H1 (cell line): ENCODE results near the gene RAP1GAP. TPM values are rescaled to one million over a fixed set of nuclear protein-coding genes. Genes with fewer than 3 reads are reported as not detected.

Source experiments
- CTCF ChIA-PET: fragments of 300-600 bp; sonication (Branson Sonifier 250); formaldehyde crosslinking; loops from one replicate; lab custom pipeline; 2021; ENCODE audit not compliant: partially characterized antibody; lab: Charles Lee
- POLR2A ChIA-PET: fragments of 300-600 bp; sonication (Branson Sonifier 250); formaldehyde crosslinking; loops from one replicate; lab custom pipeline; 2021; ENCODE audit warnings: inconsistent platforms; ENCODE audit not compliant: partially characterized antibody; lab: Charles Lee
- DNase-seq, 2 experiments: peaks; one replicate each; pipeline versions ENCODE4 v3.0.0 to v3.0.0-alpha.2; 2010 to 2022; ENCODE audit warnings: low spot score in 2 of 2, low read depth in 1 of 2, mixed read lengths in 1 of 2
- FAIRE-seq: peaks from 2 replicates; lab custom pipeline; 2011; peaks lifted over from hg19 to GRCh38; lab: Jason Lieb, UNC
- H2AFZ ChIP-seq: 2 replicates; pipeline ENCODE4 v1.8.1; 2012; ENCODE audit warnings: low read length, inconsistent platforms
- H2AK5ac ChIP-seq: 2 replicates; pipeline ENCODE4 v1.6.1; 2013; ENCODE audit warnings: low read depth, low read length
- H2BK120ac ChIP-seq: replicated peaks from 2 replicates; pipeline ENCODE3; 2013; ENCODE audit warnings: low read depth, low read length, inconsistent platforms
- H2BK12ac ChIP-seq: 2 replicates; pipeline ENCODE4 v1.6.1; 2013; ENCODE audit warnings: low read depth, low read length
- H2BK15ac ChIP-seq: 2 replicates; pipeline ENCODE4 v1.6.1; 2013; ENCODE audit warnings: low read length
- H2BK20ac ChIP-seq: 2 replicates; pipeline ENCODE4 v1.6.1; 2013; ENCODE audit warnings: low read length
- H2BK5ac ChIP-seq: 2 replicates; pipeline ENCODE4 v1.6.1; 2013; ENCODE audit warnings: low read depth, low read length
- H3K14ac ChIP-seq: 2 replicates; pipeline ENCODE4 v1.6.1; 2013; ENCODE audit warnings: inconsistent platforms; ENCODE audit not compliant: insufficient read length
- H3K18ac ChIP-seq: 2 replicates; pipeline ENCODE4 v1.6.1; 2013; ENCODE audit warnings: low read length; ENCODE audit errors: extremely low read depth
- H3K23ac ChIP-seq: 2 replicates; pipeline ENCODE4 v1.6.1; 2013; ENCODE audit warnings: inconsistent platforms; ENCODE audit not compliant: insufficient read length
- H3K23me2 ChIP-seq: 2 replicates; pipeline ENCODE4 v1.6.1; 2013; ENCODE audit warnings: low read depth, low read length
- H3K27ac ChIP-seq: 2 replicates; pipeline ENCODE4 v1.6.1; 2011; ENCODE audit warnings: low read depth, low read length, inconsistent platforms
- H3K27me3 ChIP-seq, 4 experiments: replicated peaks in 1 of 4; 1 replicate in 1 of 4; 2 replicates in 3 of 4; pipeline versions ENCODE4 v1.6.1 to v1.8.1; 2011 to 2013; ENCODE audit warnings: low read length in 3 of 4, mild to moderate bottlenecking in 3 of 4, inconsistent platforms in 2 of 4, mixed read lengths in 2 of 4, moderate library complexity in 1 of 4; ENCODE audit not compliant: control insufficient read depth in 3 of 4, insufficient read depth in 3 of 4; ENCODE audit errors: extremely low read depth in 1 of 4
- H3K36me3 ChIP-seq, 4 experiments: 2 replicates each; pipeline versions ENCODE4 v1.6.1 to v1.8.1; 2011 to 2013; ENCODE audit warnings: mild to moderate bottlenecking in 4 of 4, low read length in 3 of 4, moderate library complexity in 2 of 4, control low read depth in 1 of 4, inconsistent platforms in 1 of 4; ENCODE audit not compliant: insufficient read depth in 4 of 4, control insufficient read depth in 2 of 4
- H3K4ac ChIP-seq: replicated peaks from 2 replicates; pipeline ENCODE3; 2013; ENCODE audit warnings: low read length, low read depth, mixed read lengths, inconsistent platforms; ENCODE audit not compliant: insufficient read length
- H3K4me1 ChIP-seq, 4 experiments: replicated peaks in 1 of 4; 1 replicate in 1 of 4; 2 replicates in 3 of 4; pipeline versions ENCODE4 v1.6.1 to v1.8.1; 2011 to 2013; ENCODE audit warnings: low read length in 3 of 4, inconsistent platforms in 2 of 4, mixed read lengths in 1 of 4; ENCODE audit not compliant: insufficient read depth in 4 of 4, control insufficient read depth in 3 of 4
- H3K4me2 ChIP-seq, 2 experiments: 2 replicates each; pipeline versions ENCODE4 v1.6.1 to v1.8.1; 2011 to 2013; ENCODE audit warnings: low read depth in 2 of 2, low read length in 2 of 2, control low read depth in 1 of 2, inconsistent platforms in 1 of 2, mild to moderate bottlenecking in 1 of 2; ENCODE audit not compliant: insufficient read depth in 1 of 2
- H3K4me3 ChIP-seq, 4 experiments: fragments of 200-600, 300-600 bp in 1 of 4; sonication (generic), shearing (Covaris generic), sonication (Bioruptor Twin) in 1 of 4; 2 replicates each; pipeline versions ENCODE4 v1.5.1 to v1.8.1; 2011 to 2016; ENCODE audit warnings: low read length in 4 of 4, low read depth in 3 of 4, control low read depth in 2 of 4, inconsistent platforms in 2 of 4, mild to moderate bottlenecking in 2 of 4, mixed read lengths in 1 of 4, moderate library complexity in 1 of 4; ENCODE audit not compliant: insufficient read depth in 2 of 4; ENCODE audit errors: extremely low read depth in 1 of 4
- H3K56ac ChIP-seq: replicated peaks from 2 replicates; pipeline ENCODE3; 2013; ENCODE audit warnings: low read depth, mild to moderate bottlenecking, mixed read lengths, low read length, inconsistent platforms; ENCODE audit not compliant: insufficient read length
- H3K79me1 ChIP-seq: 2 replicates; pipeline ENCODE4 v1.6.1; 2013; ENCODE audit warnings: low read depth, low read length, control low read depth
- H3K79me2 ChIP-seq, 2 experiments: 2 replicates each; pipeline versions ENCODE4 v1.6.1 to v1.8.1; 2012 to 2013; ENCODE audit warnings: low read length in 2 of 2, mild to moderate bottlenecking in 2 of 2, inconsistent platforms in 1 of 2; ENCODE audit not compliant: insufficient read depth in 2 of 2, control insufficient read depth in 1 of 2
- H3K9ac ChIP-seq, 4 experiments: replicated peaks in 1 of 4; 1 replicate in 1 of 4; 2 replicates in 3 of 4; pipeline versions ENCODE4 v1.6.1 to v1.8.1; 2011 to 2013; ENCODE audit warnings: low read depth in 3 of 4, low read length in 3 of 4, control low read depth in 2 of 4, mild to moderate bottlenecking in 2 of 4, moderate library complexity in 2 of 4, inconsistent platforms in 1 of 4; ENCODE audit errors: extremely low read depth in 1 of 4
- H3K9me3 ChIP-seq, 2 experiments: 2 replicates each; pipeline versions ENCODE4 v1.6.1 to v1.8.1; 2012 to 2013; ENCODE audit warnings: mild to moderate bottlenecking in 2 of 2, moderate library complexity in 2 of 2, control low read depth in 1 of 2, inconsistent platforms in 1 of 2, low read depth in 1 of 2, low read length in 1 of 2, mixed read lengths in 1 of 2; ENCODE audit not compliant: insufficient read depth in 2 of 2
- H4K20me1 ChIP-seq, 2 experiments: replicated peaks in 1 of 2; 2 replicates each; pipeline versions ENCODE3 to v1.8.1; 2011 to 2013; ENCODE audit warnings: inconsistent platforms in 2 of 2, low read length in 2 of 2, mild to moderate bottlenecking in 1 of 2; ENCODE audit not compliant: insufficient read depth in 2 of 2, control insufficient read depth in 1 of 2
- H4K5ac ChIP-seq: 2 replicates; pipeline ENCODE4 v1.6.1; 2013; ENCODE audit warnings: low read length, low read depth, mixed read lengths, inconsistent platforms; ENCODE audit not compliant: insufficient read length
- H4K8ac ChIP-seq: 2 replicates; pipeline ENCODE4 v1.8.0; 2013; ENCODE audit warnings: mild to moderate bottlenecking, moderate library complexity, low read length, inconsistent platforms; ENCODE audit not compliant: insufficient read depth; ENCODE audit errors: extremely low read depth
- H4K91ac ChIP-seq: replicated peaks from 2 replicates; pipeline ENCODE3; 2013; ENCODE audit warnings: low read length, mixed read lengths, inconsistent platforms; ENCODE audit not compliant: insufficient read length
- CTBP2 ChIP-seq: IDR thresholded peaks from 2 replicates; pipeline ENCODE4 v1.7.0; 2011; ENCODE audit warnings: borderline replicate concordance, mild to moderate bottlenecking, moderate library complexity, mixed read lengths, low read length; ENCODE audit not compliant: insufficient read depth, insufficient read length
- EGR1 ChIP-seq: IDR thresholded peaks from 2 replicates; pipeline ENCODE4 v1.6.1; 2011; ENCODE audit warnings: low read depth, low read length, borderline replicate concordance
- JUN ChIP-seq: IDR thresholded peaks from 2 replicates; pipeline ENCODE4 v1.6.1; 2011; ENCODE audit warnings: low read depth, mild to moderate bottlenecking, improper control_type of control experiment, low read length
- POLR2AphosphoS5 ChIP-seq: IDR thresholded peaks from 2 replicates; pipeline ENCODE4 v1.6.1; 2011; ENCODE audit warnings: low read depth, low read length
- RBBP5 ChIP-seq: IDR thresholded peaks from 2 replicates; pipeline ENCODE4 v1.7.1; 2012; ENCODE audit warnings: low read depth, mild to moderate bottlenecking, inconsistent platforms, low read length, moderate library complexity, borderline replicate concordance
- RNF2 ChIP-seq: fragments of 200-900, 300-1000 bp; sonication (generic); IDR thresholded peaks from 2 replicates; pipeline ENCODE4 v1.7.1; 2016; ENCODE audit warnings: borderline replicate concordance, low read depth, mild to moderate bottlenecking, antibody characterized with exemption, low read length; ENCODE audit not compliant: poor library complexity, severe bottlenecking; ENCODE audit errors: missing control alignments
- RXRA ChIP-seq: IDR thresholded peaks from 2 replicates; pipeline ENCODE4 v1.6.1; 2011; ENCODE audit warnings: low read depth, mild to moderate bottlenecking, low read length, moderate library complexity; ENCODE audit not compliant: insufficient read depth
- SIX5 ChIP-seq: IDR thresholded peaks from 2 replicates; pipeline ENCODE4 v1.6.1; 2011; ENCODE audit warnings: mild to moderate bottlenecking, low read depth, low read length
- SP1 ChIP-seq: IDR thresholded peaks from 2 replicates; pipeline ENCODE4 v1.6.1; 2011; ENCODE audit warnings: low read depth, low read length
- USF2 ChIP-seq: IDR thresholded peaks from 2 replicates; pipeline ENCODE4 v1.6.1; 2011; ENCODE audit warnings: low read length, improper control_type of control experiment
- WGBS, 2 experiments: shearing (Covaris generic) in 1 of 2; methylation state at CpG; one replicate each; pipeline versions ENCODE4 v1.1.6 to v1.1.7; 2013 to 2015; ENCODE audit warnings: low lambda C conversion rate in 2 of 2, mixed read lengths in 2 of 2, inconsistent platforms in 1 of 2, low coverage in 1 of 2, missing lambda C conversion rate in 1 of 2; ENCODE audit not compliant: insufficient replicate concordance in 2 of 2, insufficient coverage in 1 of 2, insufficient read length in 1 of 2; ENCODE audit errors: extremely low coverage in 1 of 2, missing lambda C conversion rate in 1 of 2; 5-methylcytosine and 5-hydroxymethylcytosine counted together
- polyA plus RNA-seq, 7 experiments: library from polyadenylated mRNA; depleted of rRNA in 3 of 7; stranded (reverse) in 5 of 7; unstranded in 2 of 7; fragments of >200 nt in 5 of 7; fragments of 200-250 nt in 2 of 7; gene quantifications; 1 replicate in 5 of 7; 2 replicates in 1 of 7; 4 replicates in 1 of 7; pipeline versions ENCODE4 v1.2.1 to v1.2.3, GENCODE V29; 2011 to 2013; ENCODE audit warnings: missing spikeins in 2 of 7, mixed read lengths in 2 of 7
- total RNA-seq: library from RNA; stranded (reverse); fragmentation: NEBNext Ultra II Directional; extraction: Animal tissue kit (Norgen Biotek cat#: 25700); gene quantifications from 2 replicates; pipeline ENCODE4 v1.2.1, GENCODE V29; 2021

RAP1GAP gene
- total and polyA plus RNA-seq, 2 of the 8 experiments (the other 6 are each of a cell fraction or from before 2014, with no cell fraction given) = 8.4 TPM

- peaks cover 0 to 4% (median 0%) of the 10 kb centered on the region in 4 experiments; a peak in 2 of 7 replicates for H3K27me3 ChIP-seq
- POLR2A ChIA-PET = interaction anchor here (1.0 kb wide), 1 partner anchor 16 kb away, joined by 3 read pairs; no protein-coding TSS in a partner anchor
- no peaks in the 10 kb centered on the region for H3K79me2 ChIP-seq
- H2AFZ ChIP-seq = no peak overlapping the region
- H3K23ac ChIP-seq = no peak overlapping the region
- no peak overlapping the region for H3K4me2 ChIP-seq
- no peak overlapping the region for H3K27ac ChIP-seq
- DNase-seq (no peak), FAIRE-seq (no peak)
- H2AK5ac ChIP-seq = peak overlapping the region; percentile 7; the same call in 1 of the 2 replicates
- no peak overlapping the region for H4K8ac ChIP-seq
- H3K56ac ChIP-seq = no peak overlapping the region
- no peak overlapping the region; the same call in 1 of the 2 replicates for H3K18ac ChIP-seq
- CTCF ChIA-PET = interaction anchor here (0.7 to 6.7 kb wide), 2 partner anchors 99 to 219 kb away, joined by 3 to 63 read pairs; no protein-coding TSS in a partner anchor
- no peaks in the 10 kb centered on the region for H3K79me1 ChIP-seq
- H3K4ac ChIP-seq = no peak overlapping the region
- H3K9ac ChIP-seq = no peak overlapping the region
- no peak overlapping the region for H2BK5ac ChIP-seq
- no peak overlapping the region for H4K91ac ChIP-seq
- H3K4me3 ChIP-seq = no peak overlapping the region
- no peak overlapping the region for H2BK20ac ChIP-seq
- H3K9me3 ChIP-seq = no peaks in the 10 kb centered on the region
- 85% methylated on average over 22 of the region's 23 CpGs; no CpG with 5 or more reads in 1 of the 2 experiments for WGBS, 2 experiments
- H3K36me3 ChIP-seq = no peaks in the 10 kb centered on the region
- no peak overlapping the region for H2BK120ac ChIP-seq
- H4K5ac ChIP-seq = no peak overlapping the region
- H4K20me1 ChIP-seq = peaks cover 0 to 3% of the 10 kb centered on the region in 2 experiments
- peaks cover 5 to 18% (median 10%) of the 10 kb centered on the region in 4 experiments; a peak in 6 of 7 replicates for H3K4me1 ChIP-seq
- H2BK15ac ChIP-seq = no peak overlapping the region
- H2BK12ac ChIP-seq = no peak overlapping the region
- H3K14ac ChIP-seq = no peak overlapping the region
- H3K23me2 ChIP-seq = no peaks in the 10 kb centered on the region
- TF ChIP-seq POLR2AphosphoS5 = no peak
- no peak for TF ChIP-seq SIX5
- no peak for TF ChIP-seq SP1
- no peak for TF ChIP-seq EGR1
- no peak for TF ChIP-seq RBBP5
- no peak for TF ChIP-seq RNF2
- TF ChIP-seq CTBP2 = no peak
- no peak for TF ChIP-seq USF2
- TF ChIP-seq RXRA = no peak
- TF ChIP-seq JUN = no peak
Observed at GRCh38 chr1:21590126-21590880, 78.9 kb downstream of the RAP1GAP start.
